K562 (cell line): Measurements from ENCODE around the gene SKIC2. TPM values are rescaled to one million over a fixed set of nuclear protein-coding genes. Genes with fewer than 3 reads are reported as not detected.
A peak's percentile ranks its signal among the peaks of the same experiment; 100 is the strongest.

Experiments
- ADNP ChIP-seq: fragments of 200-800 bp; sonication (Bioruptor generic); IDR thresholded peaks from 2 replicates; pipeline ENCODE4 v1.6.1; 2016; ENCODE audit warnings: missing genetic modification characterization, missing compliant biosample characterization
- CAMTA2 ChIP-seq: fragments of 250-450 bp; sonication (Bioruptor Pico); conservative IDR thresholded peaks from 2 replicates; pipeline ENCODE4 v1.5.1; 2022
- CBX5 ChIP-seq: IDR thresholded peaks from 2 replicates; pipeline ENCODE4 v1.6.1; 2014; ENCODE audit warnings: low read depth, borderline replicate concordance
- CTBP1 ChIP-seq: fragments of 450-650 bp; IDR thresholded peaks from 2 replicates; pipeline ENCODE4 v1.6.1; 2016; ENCODE audit warnings: borderline replicate concordance
- CXXC5 ChIP-seq: fragments of 250-450 bp; sonication (Bioruptor Pico); IDR thresholded peaks from 2 replicates; pipeline ENCODE4 v1.8.0; 2022; ENCODE audit warnings: inconsistent platforms, mild to moderate bottlenecking, moderate library complexity
- DDX20 ChIP-seq: fragments of 450-650 bp; IDR thresholded peaks from 2 replicates; pipeline ENCODE4 v1.6.1; 2016; ENCODE audit warnings: missing genetic modification characterization, low read depth, mild to moderate bottlenecking, missing compliant biosample characterization, moderate library complexity
- FOS ChIP-seq: IDR thresholded peaks from 3 replicates; pipeline ENCODE4 v1.6.1; 2011; ENCODE audit not compliant: insufficient read length; ENCODE audit errors: extremely low read depth
- HCFC1 ChIP-seq: IDR thresholded peaks from 2 replicates; pipeline ENCODE4 v1.6.1; 2012; ENCODE audit warnings: low read depth, low read length, improper control_type of control experiment
- KLF10 ChIP-seq: fragments of 250-450 bp; sonication (Bioruptor Pico); IDR thresholded peaks from 2 replicates; pipeline ENCODE4 v1.6.1; 2021; ENCODE audit warnings: matching md5 sums
- MTF1 ChIP-seq: fragments of 250-450 bp; sonication (Bioruptor Pico); IDR thresholded peaks from 2 replicates; pipeline ENCODE4 v1.9.0; 2021; ENCODE audit warnings: moderate library complexity, mild to moderate bottlenecking, inconsistent platforms, borderline replicate concordance
- SOX6 ChIP-seq: fragments of 450-650 bp; IDR thresholded peaks from 2 replicates; pipeline ENCODE4 v1.6.1; 2014; ENCODE audit warnings: mild to moderate bottlenecking
- TARDBP ChIP-seq: fragments of 450-650 bp; IDR thresholded peaks from 2 replicates; pipeline ENCODE4 v1.6.1; 2016
- ZNF431 ChIP-seq: sonication (generic); formaldehyde crosslinking; IDR thresholded peaks from 2 replicates; pipeline ENCODE4 v1.8.0; 2022; ENCODE audit warnings: mild to moderate bottlenecking, missing genetic modification reagents
- polyA plus RNA-seq, 8 experiments: library from polyadenylated mRNA; depleted of rRNA in 4 of 8; stranded (reverse) in 5 of 8; unstranded in 3 of 8; fragments of >200 nt; fragmentation: Nextera tagmentation in 2 of 8; fragmentation: Illumina TruSeq in 1 of 8; extraction: Ambion mirVana in 2 of 8; extraction: Trizol in 1 of 8; gene quantifications; 2 replicates each; pipeline versions ENCODE4 v1.2.1 to v1.2.3, GENCODE V29; 2011 to 2014; ENCODE audit warnings: inconsistent platforms in 1 of 8, missing spikeins in 1 of 8
- total RNA-seq, 7 experiments: library from RNA; depleted of rRNA in 6 of 7; stranded (reverse); fragments of >200 nt in 6 of 7; fragmentation: Illumina TruSeq in 2 of 7; extraction: Trizol in 2 of 7; gene quantifications; 2 replicates each; pipeline versions ENCODE4 v1.2.1 to v1.2.3, GENCODE V29; 2011 to 2021; ENCODE audit warnings: low replicate concordance in 1 of 7
- TF ChIP-seq, protein P1 (sequence below): fragments of 250-450 bp; sonication (Bioruptor Pico); IDR thresholded peaks from 2 replicates; pipeline ENCODE4 v1.5.0; 2020; ENCODE audit warnings: mild to moderate bottlenecking
- TF ChIP-seq, protein P2 (sequence below): sonication (generic); formaldehyde crosslinking; IDR thresholded peaks from 2 replicates; pipeline ENCODE4 v1.8.0; 2023; ENCODE audit warnings: mild to moderate bottlenecking, missing genetic modification reagents
- TF ChIP-seq, protein P3 (sequence below), 2 experiments: IDR thresholded peaks; 2 replicates each; pipeline ENCODE4 v1.6.1; 2011; ENCODE audit warnings: borderline replicate concordance in 1 of 2, control low read depth in 1 of 2, low read depth in 1 of 2, low read length in 1 of 2, mild to moderate bottlenecking in 1 of 2, mixed read lengths in 1 of 2, moderate library complexity in 1 of 2; ENCODE audit not compliant: insufficient read depth in 1 of 2, insufficient read length in 1 of 2, poor library complexity in 1 of 2, severe bottlenecking in 1 of 2; ENCODE audit errors: extremely low read depth in 1 of 2
- TF ChIP-seq, protein P4 (sequence below): sonication (generic); formaldehyde crosslinking; IDR thresholded peaks from 2 replicates; pipeline ENCODE4 v1.8.0; 2023; ENCODE audit warnings: missing genetic modification reagents, mild to moderate bottlenecking, borderline replicate concordance

SKIC2 gene
- total and polyA plus RNA-seq, 9 of the 15 experiments (the other 6 are each of a cell fraction or from before 2014, with no cell fraction given): 3.3 to 94.6 (median 38.8) TPM

DNA sequence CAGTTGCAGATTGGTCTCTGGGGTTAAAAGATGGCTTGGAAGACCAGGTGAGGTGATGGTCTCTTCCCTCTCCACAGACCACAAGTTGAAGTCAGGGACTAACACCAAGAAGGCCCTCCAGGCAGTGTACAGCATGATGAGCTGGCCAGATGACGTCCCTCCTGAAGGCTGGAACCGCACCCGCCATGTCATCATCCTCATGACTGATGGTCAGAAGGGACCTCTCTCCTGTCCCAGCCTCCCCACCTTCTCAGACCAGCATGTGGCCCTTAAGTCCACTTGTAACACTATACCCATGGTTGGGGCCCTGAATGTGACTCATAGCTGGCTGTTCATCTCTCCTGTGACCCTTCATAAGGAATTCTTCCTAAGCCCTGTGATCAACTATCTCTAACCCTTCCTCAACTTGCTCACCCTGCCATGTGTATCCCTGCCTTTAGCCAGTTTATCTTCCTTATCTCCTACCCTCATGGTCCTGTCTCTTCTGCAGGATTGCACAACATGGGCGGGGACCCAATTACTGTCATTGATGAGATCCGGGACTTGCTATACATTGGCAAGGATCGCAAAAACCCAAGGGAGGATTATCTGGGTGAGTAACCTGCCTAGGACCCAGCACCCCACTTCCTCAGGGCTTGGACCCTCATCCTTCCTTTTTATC, 10.1 kb upstream of the SKIC2 start (continued):
- TF ChIP-seq, protein P1, sequence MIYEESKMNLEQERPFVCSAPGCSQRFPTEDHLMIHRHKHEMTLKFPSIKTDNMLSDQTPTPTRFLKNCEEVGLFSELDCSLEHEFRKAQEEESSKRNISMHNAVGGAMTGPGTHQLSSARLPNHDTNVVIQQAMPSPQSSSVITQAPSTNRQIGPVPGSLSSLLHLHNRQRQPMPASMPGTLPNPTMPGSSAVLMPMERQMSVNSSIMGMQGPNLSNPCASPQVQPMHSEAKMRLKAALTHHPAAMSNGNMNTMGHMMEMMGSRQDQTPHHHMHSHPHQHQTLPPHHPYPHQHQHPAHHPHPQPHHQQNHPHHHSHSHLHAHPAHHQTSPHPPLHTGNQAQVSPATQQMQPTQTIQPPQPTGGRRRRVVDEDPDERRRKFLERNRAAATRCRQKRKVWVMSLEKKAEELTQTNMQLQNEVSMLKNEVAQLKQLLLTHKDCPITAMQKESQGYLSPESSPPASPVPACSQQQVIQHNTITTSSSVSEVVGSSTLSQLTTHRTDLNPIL (CRISPR knock-in tag): no peak
- TF ChIP-seq CXXC5 (CRISPR knock-in tag) (peak; percentile 33; the same call in 1 of the 2 replicates), CTBP1 (peak; percentile 98), HCFC1 (no peak), ZNF431 (CRISPR knock-in tag) (no peak), ADNP (tag) (no peak), CAMTA2 (CRISPR knock-in tag) (no peak), DDX20 (tag) (no peak), MTF1 (no peak), CBX5 (no peak), FOS (peak; percentile 21), SOX6 (peak; percentile 35; the same call in 1 of the 2 replicates), TARDBP (no peak), KLF10 (CRISPR knock-in tag) (no peak)
- TF ChIP-seq, protein P2, sequence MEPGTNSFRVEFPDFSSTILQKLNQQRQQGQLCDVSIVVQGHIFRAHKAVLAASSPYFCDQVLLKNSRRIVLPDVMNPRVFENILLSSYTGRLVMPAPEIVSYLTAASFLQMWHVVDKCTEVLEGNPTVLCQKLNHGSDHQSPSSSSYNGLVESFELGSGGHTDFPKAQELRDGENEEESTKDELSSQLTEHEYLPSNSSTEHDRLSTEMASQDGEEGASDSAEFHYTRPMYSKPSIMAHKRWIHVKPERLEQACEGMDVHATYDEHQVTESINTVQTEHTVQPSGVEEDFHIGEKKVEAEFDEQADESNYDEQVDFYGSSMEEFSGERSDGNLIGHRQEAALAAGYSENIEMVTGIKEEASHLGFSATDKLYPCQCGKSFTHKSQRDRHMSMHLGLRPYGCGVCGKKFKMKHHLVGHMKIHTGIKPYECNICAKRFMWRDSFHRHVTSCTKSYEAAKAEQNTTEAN (CRISPR knock-in tag): no peak
- TF ChIP-seq, protein P3, sequence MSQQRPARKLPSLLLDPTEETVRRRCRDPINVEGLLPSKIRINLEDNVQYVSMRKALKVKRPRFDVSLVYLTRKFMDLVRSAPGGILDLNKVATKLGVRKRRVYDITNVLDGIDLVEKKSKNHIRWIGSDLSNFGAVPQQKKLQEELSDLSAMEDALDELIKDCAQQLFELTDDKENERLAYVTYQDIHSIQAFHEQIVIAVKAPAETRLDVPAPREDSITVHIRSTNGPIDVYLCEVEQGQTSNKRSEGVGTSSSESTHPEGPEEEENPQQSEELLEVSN (IDR thresholded peaks at IDR 0.05; ENCODE audit: borderline replicate concordance in 1 of 2, extremely low read depth in 1 of 2, insufficient read depth in 1 of 2, insufficient read length in 1 of 2, low read depth in 1 of 2, low read length in 1 of 2, poor library complexity in 1 of 2, severe bottlenecking in 1 of 2): peak; percentile 29 to 59
- TF ChIP-seq, protein P4, sequence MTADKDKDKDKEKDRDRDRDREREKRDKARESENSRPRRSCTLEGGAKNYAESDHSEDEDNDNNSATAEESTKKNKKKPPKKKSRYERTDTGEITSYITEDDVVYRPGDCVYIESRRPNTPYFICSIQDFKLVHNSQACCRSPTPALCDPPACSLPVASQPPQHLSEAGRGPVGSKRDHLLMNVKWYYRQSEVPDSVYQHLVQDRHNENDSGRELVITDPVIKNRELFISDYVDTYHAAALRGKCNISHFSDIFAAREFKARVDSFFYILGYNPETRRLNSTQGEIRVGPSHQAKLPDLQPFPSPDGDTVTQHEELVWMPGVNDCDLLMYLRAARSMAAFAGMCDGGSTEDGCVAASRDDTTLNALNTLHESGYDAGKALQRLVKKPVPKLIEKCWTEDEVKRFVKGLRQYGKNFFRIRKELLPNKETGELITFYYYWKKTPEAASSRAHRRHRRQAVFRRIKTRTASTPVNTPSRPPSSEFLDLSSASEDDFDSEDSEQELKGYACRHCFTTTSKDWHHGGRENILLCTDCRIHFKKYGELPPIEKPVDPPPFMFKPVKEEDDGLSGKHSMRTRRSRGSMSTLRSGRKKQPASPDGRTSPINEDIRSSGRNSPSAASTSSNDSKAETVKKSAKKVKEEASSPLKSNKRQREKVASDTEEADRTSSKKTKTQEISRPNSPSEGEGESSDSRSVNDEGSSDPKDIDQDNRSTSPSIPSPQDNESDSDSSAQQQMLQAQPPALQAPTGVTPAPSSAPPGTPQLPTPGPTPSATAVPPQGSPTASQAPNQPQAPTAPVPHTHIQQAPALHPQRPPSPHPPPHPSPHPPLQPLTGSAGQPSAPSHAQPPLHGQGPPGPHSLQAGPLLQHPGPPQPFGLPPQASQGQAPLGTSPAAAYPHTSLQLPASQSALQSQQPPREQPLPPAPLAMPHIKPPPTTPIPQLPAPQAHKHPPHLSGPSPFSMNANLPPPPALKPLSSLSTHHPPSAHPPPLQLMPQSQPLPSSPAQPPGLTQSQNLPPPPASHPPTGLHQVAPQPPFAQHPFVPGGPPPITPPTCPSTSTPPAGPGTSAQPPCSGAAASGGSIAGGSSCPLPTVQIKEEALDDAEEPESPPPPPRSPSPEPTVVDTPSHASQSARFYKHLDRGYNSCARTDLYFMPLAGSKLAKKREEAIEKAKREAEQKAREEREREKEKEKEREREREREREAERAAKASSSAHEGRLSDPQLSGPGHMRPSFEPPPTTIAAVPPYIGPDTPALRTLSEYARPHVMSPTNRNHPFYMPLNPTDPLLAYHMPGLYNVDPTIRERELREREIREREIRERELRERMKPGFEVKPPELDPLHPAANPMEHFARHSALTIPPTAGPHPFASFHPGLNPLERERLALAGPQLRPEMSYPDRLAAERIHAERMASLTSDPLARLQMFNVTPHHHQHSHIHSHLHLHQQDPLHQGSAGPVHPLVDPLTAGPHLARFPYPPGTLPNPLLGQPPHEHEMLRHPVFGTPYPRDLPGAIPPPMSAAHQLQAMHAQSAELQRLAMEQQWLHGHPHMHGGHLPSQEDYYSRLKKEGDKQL (CRISPR knock-in tag): no peak
